HT1080 (cell line): ENCODE measurements around the gene SLC5A6. TPM values are rescaled to one million over a fixed set of nuclear protein-coding genes. Genes with fewer than 3 reads are reported as not detected.

Source experiments
- DNase-seq: peaks from one replicate; pipeline ENCODE4 v3.0.0-alpha.2; 2015; ENCODE audit warnings: low read depth
- total RNA-seq: library from RNA; depleted of rRNA; stranded (reverse); fragments of >200 nt; shearing (Covaris generic); gene quantifications from 2 replicates; pipeline ENCODE4 v1.2.3, GENCODE V29; 2014

SLC5A6 gene
- total RNA-seq, 1 experiment from 2014 or later: 82.0 TPM

GRCh38 chr2:27237341-27237945, 25.4 kb upstream of the SLC5A6 start:
- no peak for DNase-seq

GRCh38 chr2:27236626-27237025, 24.6 kb upstream of the SLC5A6 start:
- no peak for DNase-seq

GRCh38 chr2:27236136-27236535, 24.1 kb upstream of the SLC5A6 start:
- no peak for DNase-seq

- DNase-seq: no peak
These were observed 21.3 kb upstream of the SLC5A6 start for GRCh38 chr2:27233341-27233740.

- DNase-seq: no peak
These were observed 19.9 kb upstream of the SLC5A6 start for GRCh38 chr2:27231921-27232320.

GRCh38 chr2:27227501-27227900, 15.4 kb upstream of the SLC5A6 start:
- DNase-seq: no peak

DNA sequence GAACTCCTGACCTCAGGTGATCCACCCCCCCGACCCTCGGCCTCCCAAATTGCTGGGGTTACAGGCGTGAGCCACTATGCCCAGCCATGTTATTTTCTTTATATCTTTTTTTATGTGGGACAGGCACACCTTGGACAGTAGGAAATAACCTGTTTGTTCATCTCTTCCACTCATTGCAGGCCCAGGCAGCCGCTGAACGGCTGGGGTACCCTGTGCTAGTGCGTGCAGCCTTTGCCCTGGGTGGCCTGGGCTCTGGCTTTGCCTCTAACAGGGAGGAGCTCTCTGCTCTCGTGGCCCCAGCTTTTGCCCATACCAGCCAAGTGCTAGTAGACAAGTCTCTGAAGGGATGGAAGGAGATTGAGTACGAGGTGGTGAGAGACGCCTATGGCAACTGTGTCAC, 13.5 kb upstream of the SLC5A6 start:
- no peak for DNase-seq

- DNase-seq: no peak
These were observed 11.3 kb upstream of the SLC5A6 start for GRCh38 chr2:27223416-27223815.

DNA sequence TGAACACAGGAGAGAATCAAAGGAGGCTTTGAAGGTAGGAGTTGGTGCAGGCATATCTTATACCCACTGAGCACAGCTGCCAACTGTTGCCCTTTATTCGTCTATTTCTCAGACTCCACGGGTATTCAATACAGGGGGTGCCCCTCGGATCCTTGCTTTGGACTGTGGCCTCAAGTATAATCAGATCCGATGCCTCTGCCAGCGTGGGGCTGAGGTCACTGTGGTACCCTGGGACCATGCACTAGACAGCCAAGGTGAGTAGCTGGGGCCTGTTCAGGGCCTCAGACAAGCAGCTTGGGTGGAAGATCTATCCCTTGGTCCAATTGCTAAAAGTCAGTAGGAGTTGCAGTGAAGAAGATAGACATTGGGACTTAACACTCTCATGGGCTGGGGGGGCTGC, 10.3 kb upstream of the SLC5A6 start:
- no peak for DNase-seq

GRCh38 chr2:27221166-27221565, 9.1 kb upstream of the SLC5A6 start:
- DNase-seq: no peak

DNA sequence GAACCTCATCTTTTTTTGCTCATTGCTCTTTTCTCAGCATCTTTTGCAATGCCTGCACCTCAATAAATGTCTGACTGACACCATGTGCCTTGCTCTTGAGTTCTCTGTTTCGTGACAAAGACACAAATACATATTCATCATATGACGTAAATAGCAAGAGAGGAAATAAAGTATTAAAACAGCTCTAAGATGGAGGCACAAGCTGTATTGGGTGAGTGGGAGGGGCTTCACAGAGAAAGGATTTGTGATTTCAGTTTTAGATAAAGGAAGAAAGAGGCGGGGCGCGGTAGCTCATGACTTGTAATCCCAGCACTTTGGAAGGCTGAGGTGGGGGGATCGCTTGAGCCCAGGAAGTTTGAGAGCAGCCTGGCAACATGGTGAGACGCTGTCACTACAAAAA, 8.0 kb upstream of the SLC5A6 start:
- no peak for DNase-seq

DNA sequence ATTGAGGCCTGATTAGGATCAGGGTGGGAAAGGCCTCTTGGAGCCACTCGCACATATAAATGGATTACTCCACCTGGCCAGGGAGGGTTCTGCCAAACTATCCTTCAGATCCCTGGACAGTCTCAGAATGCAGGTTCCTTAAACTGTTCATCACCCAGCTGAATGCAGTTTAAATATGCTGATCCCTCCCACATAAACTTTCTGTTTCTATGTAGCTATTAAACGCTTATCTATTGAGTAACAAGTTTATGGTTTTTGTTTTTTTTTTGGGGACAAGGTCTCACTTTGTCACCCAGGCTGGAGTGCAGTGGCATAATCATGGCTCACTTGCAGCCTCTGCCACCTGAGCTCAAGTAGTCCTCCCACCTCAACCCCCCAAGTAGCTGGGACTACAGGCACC, 7.0 kb upstream of the SLC5A6 start:
- no peak for DNase-seq

DNA sequence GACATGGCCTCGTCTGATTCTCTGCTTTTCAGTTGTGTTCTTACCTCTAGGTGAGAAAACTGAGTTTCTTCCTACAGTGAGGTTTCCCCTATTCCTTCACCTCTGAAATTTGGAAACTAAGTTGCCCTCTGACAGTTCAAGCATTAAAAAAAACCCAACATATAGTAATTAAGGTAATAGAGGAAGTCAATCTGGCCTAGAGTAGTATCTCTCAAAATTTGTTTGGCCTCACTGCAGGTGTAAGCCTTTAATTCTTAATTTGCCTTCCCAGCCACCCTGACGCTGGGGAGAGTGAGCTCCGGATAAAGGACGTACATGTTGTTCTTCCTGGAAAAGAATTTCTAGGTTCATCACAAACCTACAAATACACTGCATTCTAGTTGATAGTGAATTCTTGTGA, 6.5 kb upstream of the SLC5A6 start:
- DNase-seq: no peak

DNA sequence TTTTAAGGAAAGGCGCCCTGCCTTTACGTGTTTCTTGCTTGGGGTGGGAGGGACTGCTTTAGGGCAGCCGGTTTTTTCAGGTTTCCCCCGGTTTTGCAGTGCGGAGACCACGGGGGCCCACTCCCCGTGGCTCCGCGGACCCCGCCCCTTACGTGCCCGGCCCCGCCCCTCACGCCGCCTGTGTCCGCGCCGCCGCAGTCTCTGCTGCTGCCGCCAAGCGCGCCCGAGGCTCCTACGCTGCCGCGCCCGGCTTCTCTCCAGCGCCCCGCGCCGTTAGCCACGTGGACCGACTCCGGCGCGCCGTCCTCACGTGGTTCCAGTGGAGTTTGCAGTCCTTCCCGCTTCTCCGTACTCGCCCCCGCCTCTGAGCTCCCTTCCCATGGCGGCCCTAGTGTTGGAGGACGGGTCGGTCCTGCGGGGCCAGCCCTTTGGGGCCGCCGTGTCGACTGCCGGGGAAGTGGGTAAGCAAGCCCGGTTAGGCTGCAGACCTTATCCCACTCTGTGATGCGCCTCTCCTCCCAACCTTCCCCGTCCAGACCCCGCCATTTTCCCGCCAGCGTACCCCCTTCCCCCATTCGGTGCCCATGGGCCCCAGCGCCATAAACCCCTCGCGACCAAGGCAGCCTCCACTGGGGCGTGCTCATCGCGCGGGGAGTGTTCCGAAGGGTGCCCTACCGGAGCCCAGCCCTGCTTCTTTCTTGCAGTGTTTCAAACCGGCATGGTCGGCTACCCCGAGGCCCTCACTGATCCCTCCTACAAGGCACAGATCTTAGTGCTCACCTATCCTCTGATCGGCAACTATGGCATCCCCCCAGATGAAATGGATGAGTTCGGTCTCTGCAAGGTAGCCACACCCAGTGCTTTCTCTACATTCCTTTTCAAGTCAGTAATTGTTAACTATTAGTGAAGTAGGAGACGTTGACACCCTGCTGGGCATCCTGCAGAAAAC, 5.4 kb upstream of the SLC5A6 start, which contains the start of gene CAD:
TSS of gene CAD (plus strand) at position 197 of the 949 bp plus-strand sequence. CDS start at position 380, 183 bp downstream.
- peak; percentile 81 for DNase-seq

DNA sequence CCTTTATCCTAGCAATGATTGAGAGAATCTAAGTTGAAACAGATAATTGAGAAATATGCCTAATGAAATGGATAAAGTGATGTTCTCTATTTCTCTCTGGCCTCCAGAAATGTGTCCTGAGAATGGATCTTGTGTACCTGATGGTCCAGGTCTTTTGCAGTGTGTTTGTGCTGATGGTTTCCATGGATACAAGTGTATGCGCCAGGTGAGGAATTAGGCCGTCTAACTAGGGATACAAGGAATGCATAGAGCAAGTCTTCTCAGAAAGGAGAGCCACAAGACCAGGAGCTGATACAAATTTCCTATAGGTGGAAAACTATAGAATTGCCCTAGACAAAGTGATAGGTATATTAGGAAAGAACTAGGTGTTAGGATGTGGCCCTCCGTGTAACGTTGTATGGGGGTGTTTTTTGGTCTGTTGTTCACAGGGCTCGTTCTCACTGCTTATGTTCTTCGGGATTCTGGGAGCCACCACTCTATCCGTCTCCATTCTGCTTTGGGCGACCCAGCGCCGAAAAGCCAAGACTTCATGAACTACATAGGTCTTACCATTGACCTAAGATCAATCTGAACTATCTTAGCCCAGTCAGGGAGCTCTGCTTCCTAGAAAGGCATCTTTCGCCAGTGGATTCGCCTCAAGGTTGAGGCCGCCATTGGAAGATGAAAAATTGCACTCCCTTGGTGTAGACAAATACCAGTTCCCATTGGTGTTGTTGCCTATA, 4.5 kb upstream of the SLC5A6 start:
- no peak for DNase-seq

DNA sequence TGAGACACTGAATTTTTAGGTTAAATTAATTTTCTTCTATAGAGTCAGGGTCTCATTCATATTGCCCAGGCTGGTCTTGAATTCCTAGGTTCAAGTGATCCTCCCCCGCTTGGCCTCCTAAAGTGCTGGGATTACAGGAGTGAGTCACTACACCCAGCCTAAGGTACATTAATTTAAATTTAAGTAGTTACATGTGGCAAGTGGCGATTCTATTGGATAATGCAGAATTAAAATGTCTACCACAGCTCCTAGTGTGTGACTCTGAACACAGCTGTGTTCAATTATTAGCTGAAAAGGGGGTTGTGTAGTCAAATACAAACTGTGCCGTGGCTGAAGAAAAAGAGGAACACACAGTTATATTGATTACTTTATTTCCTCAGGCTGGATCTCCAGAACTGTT, 2.9 kb upstream of the SLC5A6 start:
- DNase-seq: no peak

GRCh38 chr2:27212626-27213471, 781 bp upstream of the SLC5A6 start:
- peak; percentile 15 for DNase-seq

GRCh38 chr2:27211241-27211942, 676 bp downstream of the SLC5A6 start:
- DNase-seq: peak; percentile 23

DNA sequence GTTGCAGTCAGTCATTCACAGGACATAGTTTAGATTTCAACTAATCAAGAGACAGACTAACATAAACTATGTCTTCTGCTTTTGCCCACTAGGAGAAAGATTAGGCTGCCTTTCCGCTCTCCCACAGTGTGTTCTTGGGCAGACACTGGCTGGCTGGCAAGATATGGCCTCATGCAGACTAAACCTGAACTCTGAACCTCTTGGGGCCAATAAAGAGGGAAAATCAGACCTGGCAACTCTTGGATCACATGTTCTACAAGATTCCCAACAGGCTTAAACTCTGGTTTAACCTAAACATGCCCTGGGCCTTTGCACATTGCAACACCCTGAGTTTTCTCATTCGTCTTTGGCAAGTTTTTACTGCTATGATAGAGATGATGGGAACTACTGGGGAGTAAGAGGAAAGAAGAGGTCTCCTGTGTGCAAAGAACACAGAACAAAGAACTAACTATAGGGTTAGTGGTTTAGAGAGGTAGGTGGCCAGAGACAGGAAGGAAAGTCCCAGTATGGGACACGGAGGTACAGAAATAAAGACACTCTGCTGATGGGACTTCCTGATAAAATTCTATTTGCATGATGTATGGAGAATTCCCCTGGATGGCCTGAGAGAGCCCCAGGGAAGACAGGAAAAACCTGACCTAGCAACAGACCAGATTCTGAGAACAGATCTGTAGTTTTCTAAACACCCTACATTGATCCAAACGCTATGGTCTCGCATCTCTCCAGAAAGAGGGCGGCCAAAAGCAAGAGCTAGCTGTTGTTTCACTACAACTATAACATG, 2.3 kb downstream of the SLC5A6 start:
- no peak for DNase-seq
